ENCODE data around the gene ELP4.

ELP4 gene

DNA sequence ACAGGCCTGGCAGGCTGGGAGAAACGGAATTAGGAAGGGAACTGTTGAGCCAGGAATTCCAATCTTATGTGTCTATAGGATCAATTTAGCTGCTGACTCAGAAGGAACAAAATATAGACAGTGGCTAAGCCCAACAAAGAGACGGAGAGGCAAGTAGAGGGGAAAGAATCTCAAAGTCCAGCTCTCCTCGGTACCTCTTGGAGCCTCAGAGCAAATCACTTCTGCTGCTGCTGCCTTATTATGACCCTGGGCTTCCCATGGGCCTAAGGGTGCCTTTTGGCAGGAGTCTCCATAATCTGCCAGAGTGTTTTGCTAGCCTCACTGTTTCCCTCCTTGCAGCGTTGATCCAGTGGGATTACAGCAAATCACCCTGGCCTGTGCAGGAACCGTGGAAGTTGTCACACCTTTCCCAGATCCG, 269.8 kb downstream of the ELP4 start:
- no peak for DNase-seq (ENCODE audit: low spot score)

DNA sequence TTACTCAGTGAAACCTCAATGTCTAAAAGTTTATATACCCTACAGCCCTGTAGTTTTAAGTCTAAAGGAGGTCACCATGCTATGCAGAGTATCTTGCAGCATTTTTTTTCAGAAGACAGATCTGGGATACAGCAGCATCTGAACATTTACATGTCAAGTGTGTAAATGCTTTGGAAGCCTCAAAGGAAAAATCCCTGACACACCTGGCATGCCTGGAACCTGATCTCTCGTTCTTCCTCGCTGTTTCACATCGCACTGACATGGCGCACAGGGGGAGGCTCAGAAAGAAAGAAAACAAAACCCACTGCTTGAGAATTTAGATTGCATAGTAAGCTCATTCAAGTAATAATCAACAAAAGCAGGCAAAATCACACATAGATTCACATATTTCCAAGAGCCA, 270.5 kb downstream of the ELP4 start:
- no peak for DNase-seq (ENCODE audit: low spot score)

DNA sequence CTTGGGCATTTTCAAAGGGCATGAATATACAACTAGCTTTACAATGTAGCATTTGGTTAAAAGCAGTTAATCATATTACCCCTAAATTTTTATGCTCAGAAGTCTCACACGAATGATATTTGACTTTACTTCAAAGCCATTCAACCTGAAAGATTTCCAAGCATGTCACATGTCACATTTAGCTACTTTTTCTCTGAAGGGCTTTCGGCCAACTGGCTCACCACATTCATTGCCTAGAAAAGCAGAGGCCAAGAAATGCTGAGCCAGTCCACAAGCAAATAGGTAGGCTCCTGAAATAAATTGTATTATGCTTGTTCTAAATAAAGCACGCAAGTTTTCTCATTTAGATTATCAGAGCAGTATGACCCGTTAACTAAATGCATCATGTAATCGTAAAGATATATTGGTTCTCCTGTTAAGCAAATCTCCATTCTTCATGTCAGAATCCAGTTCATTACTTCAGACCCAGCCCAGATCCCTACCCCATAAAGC, 271.0 kb downstream of the ELP4 start:
- DNase-seq (ENCODE audit: low spot score) = no peak

DNA sequence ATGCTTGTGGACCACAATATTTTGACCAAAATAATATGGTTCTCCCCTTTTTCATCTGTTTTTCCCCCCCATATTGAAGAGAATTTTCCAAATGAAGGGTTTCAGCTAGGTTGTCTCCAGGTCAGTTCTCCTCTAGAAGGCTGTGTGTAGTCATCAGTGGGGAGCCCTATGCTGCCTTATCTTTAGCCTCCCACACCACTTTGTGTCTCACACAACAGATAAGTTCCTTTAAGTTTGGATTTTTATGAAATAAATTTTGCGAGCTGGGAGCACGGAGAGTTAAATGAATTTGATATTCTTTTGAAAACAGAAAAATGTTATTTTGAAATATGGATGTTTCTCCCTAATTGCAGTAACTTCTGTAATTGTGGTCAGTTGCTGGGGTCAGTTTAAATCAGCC, 272.7 kb downstream of the ELP4 start:
- DNase-seq (ENCODE audit: low spot score) = no peak

DNA sequence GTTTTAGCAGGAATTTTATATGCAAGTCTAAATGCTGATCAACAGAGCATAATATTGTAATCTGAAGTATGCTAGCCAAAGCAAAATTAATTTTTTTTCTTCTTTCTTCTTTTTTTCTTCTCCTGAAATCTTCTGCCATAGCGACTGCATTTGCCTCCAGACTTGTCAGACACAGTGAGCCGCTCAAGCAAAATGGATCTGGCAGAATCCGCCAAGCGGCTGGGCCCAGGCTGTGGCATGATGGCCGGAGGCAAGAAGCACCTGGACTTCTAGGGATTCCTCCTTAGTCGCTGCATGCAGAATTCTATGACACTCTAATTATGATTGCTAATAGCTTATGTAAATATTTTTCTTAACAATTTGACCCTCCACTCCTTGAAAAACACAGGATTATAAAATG, 273.7 kb downstream of the ELP4 start:
- no peak for DNase-seq (ENCODE audit: low spot score)

DNA sequence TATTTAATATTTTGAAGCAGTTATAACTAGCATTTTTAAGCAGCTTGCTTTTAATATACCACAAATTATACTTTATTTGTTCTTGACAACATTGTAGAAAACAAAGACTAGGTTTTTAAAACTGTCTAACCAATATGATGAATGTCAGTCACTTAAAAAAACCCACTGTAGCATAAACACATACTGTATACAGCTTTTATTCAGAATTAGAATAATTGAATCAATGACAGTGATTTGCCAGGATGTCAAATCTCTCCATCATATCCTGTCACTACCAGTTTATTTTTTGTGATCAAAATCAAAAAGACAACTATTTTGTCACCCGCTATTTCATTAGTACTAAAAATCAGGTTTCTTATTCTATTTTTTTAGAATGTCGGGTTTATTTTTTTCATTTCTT, 275.0 kb downstream of the ELP4 start:
- DNase-seq (ENCODE audit: low spot score) = no peak

DNA sequence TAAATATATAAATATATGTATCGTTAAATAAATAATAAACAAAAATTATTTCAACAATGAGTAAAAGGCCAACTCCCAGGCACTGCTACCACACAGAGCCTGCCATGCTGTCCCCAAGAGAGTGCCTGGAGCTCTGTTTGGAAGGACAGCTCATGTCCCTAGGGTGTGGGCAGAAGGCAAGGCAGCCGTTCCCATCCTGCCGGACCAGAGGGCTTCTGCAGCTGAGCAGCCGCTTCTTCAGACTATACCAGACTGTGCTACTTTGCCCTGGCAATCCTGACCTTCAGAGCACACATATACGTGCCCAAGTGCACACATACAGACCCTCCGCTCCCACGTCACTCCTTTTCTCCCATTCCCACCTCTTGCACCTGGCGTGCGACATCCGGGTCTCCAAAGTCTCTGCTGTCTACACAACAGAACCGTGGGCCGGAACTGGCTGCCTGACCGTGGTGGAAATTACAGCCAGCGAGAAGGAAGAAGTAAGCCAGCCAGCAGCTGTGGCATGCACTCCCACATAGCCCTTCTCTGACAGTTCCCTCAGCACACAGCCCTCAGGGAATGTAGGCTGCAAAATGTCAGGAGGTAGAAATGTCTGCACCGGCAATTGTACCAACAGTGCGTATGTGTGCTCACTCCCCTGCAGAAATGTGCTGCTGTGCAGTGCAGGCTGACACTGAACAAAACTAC, 277.6 kb downstream of the ELP4 start:
- DNase-seq (ENCODE audit: low spot score) = no peak

DNA sequence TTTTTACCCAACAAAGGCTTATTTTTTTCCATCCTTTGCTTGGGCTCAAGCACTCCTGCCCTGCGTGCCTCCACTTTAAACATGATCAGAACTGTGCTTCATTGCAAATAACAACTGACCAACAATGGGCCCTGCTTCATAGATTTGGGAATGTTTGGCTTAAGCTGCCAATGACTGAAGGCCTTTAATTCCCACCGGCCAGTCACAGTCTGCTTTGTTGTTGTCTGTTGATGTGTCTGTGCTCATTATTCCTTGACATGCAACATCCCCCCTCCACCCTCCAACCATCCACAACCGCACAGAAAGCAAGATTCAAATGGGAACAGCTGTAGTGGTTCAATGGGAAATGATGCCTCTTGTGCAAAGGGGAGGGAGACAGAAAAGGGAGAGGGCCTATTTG, 278.5 kb downstream of the ELP4 start:
- no peak for DNase-seq (ENCODE audit: low spot score)

DNA sequence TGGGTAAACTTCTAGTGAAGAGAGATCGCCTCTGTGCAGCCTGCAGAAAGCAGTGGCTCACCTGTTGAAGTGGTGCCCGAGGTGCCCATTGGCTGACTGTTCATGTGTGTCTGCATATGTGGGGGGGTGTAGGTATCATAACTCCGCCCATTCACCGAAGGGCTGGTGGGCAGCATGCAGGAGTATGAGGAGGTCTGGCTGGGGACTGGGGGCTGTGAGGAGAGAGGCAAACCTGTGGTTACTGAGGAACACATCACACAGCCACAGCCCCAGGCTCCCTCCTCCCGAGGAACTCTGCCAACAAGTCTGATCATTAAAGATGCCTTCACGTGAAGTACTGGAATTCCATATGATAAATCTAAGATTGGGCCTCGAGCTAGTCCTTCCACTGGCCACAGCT, 281.1 kb downstream of the ELP4 start:
- DNase-seq (ENCODE audit: low spot score) = no peak

DNA sequence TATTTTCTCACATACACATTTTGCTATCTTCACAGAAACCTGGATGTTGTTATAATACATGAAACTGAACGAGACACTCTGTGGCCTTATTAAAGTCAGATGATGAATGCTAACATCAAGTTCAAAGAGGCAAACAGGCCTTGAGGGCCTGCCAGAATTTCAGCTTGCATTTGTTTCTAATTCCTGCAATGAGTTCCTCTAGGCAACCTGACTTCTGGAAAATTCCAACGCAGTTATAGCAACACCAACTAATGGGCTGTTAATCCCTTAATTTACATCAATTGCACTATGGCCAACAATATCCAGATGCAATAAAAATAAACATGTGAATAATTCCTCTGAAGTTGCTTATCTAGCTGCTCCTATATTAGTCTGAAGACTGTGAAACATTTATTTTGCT, 282.5 kb downstream of the ELP4 start:
- DNase-seq (ENCODE audit: low spot score) = no peak

DNA sequence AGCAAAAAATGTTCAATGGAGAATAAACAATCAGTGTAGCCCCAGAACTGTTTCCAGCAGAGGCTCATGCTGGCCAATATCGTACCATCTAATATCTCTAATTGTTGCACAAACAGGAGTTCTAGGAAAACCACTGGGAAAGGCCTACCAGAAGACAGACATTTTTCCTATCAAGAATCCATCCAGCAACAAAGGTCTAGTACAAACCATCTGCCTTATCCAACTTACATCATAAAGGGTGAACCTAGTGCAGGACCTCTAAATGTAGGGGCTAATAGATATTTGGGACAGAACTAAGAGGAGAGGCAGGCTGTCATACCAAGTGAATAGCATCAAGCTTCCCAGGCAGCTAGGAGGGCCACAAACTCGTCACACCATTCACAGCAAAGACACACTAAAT, 282.9 kb downstream of the ELP4 start:
- no peak for DNase-seq (ENCODE audit: low spot score)

DNA sequence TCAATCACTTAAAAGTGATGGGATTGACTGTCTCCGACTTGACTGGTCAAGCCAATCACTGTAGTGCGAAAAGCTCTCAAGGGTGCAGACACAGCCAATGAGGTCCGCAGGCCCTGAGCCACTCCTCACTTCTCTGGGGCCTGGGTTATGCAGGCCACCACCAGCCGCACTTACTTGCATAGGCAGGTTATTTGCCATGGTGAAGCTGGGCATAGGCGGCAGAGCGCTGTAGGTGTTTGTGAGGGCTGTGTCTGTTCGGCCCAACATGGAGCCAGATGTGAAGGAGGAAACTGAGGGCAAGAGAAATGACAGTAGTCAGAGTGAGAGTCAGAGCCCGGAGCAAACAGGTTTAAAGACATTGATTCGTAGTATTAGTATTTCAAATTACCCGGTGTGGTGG, 283.7 kb downstream of the ELP4 start:
- no peak for DNase-seq (ENCODE audit: low spot score)

DNA sequence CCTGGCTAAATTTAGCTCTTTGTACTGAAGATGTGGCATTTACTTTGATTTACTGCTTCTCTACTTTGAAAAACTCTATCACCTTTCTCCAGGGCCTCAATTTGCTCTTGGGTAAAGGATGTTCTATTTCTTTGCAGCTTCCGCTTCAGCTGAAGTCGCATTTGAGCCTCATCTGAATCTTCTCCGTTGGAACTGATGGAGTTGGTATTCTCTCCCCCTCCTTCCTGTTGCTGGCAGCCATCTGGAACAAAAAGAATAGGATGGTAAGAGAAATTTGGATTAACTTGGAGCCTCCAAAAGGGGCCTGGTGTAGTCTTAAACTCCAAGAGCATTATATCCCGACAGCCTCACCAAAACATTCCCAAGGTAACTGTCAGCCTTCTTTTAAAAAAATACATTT, 285.0 kb downstream of the ELP4 start:
- no peak for DNase-seq (ENCODE audit: low spot score)

DNA sequence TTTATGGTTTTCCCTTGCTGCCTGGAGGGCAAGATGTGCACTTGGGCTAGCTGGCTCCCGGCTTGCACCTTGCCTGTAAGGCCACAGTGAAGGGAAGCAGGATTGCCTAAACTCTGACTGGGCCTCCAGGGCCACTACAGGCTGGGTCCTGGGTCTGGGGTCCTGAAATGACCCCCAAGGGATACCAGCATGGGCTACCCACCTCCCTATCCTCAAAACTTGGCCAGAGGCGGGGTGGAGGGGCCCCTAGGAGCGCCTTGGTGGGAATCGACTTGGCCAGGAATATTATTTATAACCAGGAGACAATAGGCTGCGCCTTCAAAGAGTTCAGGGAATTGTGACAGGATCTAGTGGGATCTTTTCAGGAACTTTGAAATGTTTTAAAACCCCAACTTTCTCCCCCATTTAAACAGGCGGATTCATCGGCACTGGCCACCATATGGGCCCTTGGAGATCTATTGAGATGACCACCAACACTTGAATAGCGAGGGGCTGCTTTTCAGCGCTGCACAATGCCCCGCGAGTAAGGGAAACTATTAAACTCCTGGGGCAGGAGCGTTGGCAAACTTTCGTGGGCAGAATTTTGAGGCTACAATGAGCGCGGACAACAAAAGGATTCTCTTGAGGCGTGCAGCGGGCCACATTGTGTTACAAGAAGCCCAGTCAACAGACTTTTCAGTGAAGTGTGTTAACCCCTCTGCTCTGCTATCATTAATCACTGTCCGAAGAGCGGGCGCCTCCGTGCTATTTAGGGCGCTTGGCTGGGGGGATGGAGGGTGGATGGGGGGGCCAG, 286.3 kb downstream of the ELP4 start:
- no peak for DNase-seq (ENCODE audit: low spot score)

DNA sequence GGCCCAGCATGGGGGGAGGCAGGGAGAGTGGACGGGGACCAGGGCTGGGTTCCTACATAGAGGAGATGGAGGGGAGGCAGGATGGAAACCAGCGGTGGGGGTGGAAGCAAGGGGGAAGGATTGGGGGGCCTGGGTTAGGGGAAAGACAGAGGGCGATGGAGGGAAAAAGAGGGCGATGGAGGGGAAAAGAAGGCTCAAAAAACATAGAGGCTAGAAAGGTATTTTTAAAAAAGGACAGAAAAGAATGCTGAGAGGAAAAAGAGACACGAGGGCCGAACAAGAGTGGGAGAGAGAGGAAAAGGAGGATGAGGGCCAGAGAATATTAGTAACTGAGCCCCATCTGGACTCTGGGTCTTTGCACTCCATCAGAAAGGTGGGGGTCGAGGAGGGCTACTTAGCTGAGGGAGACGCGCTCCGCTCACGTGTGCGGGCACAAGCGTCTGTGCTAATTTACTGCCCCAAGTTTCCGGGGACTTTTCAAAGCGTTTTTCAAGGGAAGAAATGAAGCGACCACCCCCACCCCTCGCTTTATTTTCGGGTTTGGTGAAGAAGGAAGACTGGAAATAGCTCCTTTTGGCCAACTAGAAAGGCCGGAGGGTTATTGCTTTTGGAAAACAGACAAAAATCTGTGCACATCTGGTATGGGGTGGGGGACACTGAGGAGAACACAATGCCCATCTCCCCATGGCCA, 287.1 kb downstream of the ELP4 start:
- no peak for DNase-seq (ENCODE audit: low spot score)

DNA sequence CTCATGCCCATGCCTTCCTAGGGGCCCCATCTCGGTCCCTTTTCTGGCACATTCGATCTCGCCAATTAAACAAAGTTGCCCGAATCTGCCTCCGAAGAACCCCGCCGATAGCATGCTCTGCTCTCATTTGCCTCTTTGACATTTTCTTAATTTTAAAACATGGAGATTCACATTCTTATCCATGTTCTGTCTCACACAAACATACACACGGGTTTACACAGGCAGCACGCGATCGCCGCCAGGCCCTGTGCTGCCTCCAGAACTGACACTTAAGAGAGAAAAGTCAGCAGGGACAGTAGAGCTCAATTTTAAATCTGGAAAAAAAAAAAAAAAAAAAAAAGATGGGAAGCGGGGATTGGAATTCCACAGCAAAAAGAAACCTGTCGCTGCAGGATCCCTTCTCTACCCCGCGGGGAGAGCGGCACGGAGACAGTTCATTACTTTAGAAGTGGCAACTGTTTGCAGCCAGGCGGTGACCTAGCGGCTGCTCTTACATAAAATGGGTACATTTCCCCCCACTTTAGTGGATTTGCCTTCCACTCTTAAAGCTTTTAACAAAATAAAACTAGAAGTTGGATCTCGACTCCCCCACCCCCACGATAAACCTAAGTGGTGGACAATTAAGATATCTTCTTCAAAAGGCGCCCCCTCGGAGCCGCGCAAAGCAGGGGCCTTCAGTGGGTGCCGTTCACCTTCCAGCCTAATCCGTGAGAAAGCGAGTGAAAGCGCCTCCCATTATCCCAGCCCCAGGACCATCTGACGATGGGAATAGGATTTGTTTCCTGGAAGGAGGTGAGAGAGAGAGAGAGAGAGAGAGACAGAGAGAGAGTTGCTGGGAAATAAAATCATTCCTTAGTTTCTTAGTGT, 287.9 kb downstream of the ELP4 start:
- DNase-seq (ENCODE audit: low spot score) = no peak

DNA sequence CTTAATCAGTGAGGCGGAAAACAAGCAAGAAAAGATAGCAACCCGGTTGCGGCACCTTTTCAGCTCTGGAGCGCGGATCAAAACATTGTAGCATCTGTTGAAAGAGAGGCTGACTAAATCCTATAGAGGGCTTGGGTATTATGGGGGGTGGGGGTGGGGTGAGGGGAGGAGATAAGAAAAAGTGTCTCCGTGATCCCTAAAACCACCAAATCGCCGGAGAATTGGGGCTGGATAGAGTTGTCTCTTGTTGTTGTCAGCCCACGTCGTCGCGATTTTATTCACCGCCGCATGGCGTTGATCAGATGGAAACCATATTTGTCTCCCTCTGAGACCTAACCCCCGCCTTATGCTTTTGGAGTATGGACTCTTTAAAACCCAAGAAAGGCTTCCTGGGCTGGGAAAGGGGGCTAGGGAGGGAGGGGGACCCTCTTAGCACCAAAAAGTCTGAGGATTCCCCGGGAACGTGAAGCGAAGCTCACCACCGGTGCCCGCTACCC, 288.5 kb downstream of the ELP4 start:
- DNase-seq (ENCODE audit: low spot score) = no peak

DNA sequence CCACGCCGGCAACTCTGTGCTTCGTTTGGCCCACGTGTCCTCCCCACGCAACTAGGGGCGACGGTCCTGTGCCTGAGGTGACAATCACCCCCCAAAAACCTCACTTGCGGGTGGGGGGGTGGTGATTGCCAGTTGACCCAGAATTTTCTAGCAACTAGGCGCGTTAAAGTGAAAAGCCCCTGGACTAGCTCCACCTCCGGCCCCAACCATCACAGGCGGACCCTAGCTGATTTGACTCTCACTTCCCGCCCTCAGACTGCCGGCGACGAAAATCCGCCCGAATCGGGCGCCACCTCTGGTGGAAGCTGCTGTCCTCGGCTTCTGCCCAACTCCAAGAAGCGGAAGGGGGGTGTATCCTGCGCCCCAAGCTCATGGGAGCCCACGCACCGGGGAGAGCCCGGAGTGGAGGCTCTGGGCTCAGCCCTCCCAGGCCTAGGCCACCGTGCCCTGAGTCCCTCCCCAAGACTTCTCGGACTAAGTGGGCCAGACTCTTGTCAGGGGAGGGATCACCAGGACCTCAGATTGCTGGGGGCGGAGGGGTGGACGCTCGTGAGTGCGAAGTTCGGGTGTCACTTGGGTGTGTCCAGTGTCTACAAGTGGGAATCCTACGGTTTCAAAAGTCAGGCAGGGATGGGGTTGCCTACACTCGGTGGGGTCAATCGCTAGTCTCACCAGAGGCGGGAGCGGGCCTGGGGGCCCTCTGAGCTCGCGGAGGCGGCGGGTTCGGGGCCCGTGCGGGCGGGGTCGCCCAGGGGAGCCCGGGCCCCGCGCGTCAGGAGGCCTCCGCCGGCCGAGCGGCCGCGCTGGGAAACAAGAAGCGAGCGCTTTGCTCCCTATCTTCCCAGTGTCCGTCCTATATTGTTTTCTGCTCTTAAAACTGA, 289.2 kb downstream of the ELP4 start:
- DNase-seq (ENCODE audit: low spot score) = no peak

DNA sequence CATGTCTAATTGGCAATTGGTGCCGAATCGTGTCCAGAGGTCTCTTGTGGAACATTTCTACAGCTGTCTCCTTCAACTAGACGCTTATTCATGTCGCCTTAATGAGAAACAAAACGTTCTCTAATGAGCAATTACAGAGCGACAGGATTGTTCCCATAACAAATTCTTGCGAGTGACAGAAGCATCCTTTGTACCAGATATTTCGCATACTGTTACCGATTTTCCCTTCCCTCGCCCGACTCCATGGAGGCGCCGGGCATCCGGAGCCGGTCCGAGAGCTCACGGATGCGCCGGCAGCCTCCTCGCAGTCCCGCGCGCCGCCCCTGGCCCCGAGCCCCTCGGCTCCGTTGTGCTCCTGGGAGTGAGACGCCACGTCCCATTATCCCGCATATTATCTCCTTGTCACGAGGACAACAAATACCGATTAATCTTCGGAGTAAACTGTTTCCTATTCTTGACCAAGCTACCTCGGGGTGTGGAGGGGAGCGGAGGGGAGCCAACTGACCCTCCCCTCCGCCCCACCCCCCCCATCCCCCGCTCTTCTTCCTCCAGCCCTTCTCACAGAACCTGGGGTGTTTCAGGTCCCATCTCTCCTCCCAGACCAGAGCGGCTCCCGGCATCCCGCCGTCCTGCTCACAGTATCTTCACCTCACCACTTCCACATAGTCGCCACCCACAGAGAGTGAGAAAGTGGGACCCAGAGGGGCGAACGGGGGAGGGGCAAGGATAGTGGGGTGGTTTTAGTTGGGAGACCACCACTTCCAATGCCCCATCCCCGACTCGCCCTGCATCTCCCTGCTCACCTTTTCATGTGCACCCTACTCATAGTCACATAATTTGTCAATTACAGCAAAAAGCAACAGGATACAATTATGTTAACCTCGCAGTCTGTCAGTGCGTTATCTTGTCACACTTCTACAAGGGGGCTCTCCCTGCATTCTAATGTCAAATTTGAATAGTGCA, 290.1 kb downstream of the ELP4 start:
- DNase-seq (ENCODE audit: low spot score) = no peak

All from NAMALWA (cell line).